HG02623 (cell line): ENCODE results near the gene CNTNAP5.
A peak's percentile ranks its signal among the peaks of the same experiment; 100 is the strongest.

Source experiments
- ATAC-seq: cut with Tn5 transposase; IDR thresholded peaks from one replicate; pipeline ENCODE4 v1.9.1; 2021; ENCODE audit warnings: moderate library complexity; ENCODE audit not compliant: unreplicated experiment

CNTNAP5 gene

GRCh38 chr2:124776332-124776731, 751.2 kb downstream of the CNTNAP5 start:
- ATAC-seq: no peak

GRCh38 chr2:124778076-124778475, 753.0 kb downstream of the CNTNAP5 start:
- no peak for ATAC-seq

DNA sequence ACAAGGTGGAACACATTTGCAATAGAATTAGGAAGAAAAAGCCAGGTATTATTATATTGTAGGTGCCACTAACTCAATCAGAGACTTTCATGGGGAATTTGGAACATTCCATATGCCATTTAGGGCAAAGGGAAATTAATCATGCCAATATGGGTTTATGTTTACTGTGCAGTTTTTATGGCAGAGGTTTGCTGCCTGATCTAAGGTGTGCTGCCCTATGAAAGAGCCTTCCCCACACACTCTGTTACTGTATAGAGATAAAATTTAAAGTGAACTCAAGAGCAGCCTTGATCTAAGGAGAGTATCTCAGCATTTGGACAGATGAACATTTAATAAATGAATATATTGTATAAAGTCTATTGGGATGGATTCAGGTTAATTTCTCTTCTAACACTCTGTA, 771.6 kb downstream of the CNTNAP5 start:
- ATAC-seq: no peak

- ATAC-seq: no peak
Observed at GRCh38 chr2:124797049-124797448, 772.0 kb downstream of the CNTNAP5 start.

DNA sequence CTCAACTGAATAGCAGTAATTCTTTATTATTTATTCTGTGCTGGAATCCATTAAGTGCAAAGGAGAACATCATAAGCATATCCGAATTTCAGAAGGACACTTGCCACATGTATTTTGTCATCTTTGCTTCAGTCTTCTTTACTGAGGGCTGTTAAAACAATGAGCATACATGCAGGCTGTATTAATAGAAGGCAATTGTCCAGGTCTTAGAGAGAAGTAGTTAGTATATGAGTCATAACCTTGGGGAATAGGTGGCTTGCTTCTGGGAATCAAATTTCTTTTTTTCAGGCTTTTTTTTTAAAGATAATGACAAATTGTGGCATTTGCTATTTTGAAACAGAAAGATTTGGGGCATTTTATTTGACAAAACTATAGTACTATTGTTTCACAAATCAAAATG, 773.5 kb downstream of the CNTNAP5 start:
- ATAC-seq: no peak

GRCh38 chr2:124804014-124804940, 779.2 kb downstream of the CNTNAP5 start:
- peak; percentile 59 for ATAC-seq

- peak; percentile 45 for ATAC-seq
Observed at GRCh38 chr2:124805060-124805459, 780.0 kb downstream of the CNTNAP5 start.

- no peak for ATAC-seq
Observed at GRCh38 chr2:124810132-124810531, 785.0 kb downstream of the CNTNAP5 start.

- ATAC-seq: no peak
Observed at GRCh38 chr2:124814968-124815745, 790.1 kb downstream of the CNTNAP5 start.

- no peak for ATAC-seq
Observed at GRCh38 chr2:124816007-124816406, 790.9 kb downstream of the CNTNAP5 start.

DNA sequence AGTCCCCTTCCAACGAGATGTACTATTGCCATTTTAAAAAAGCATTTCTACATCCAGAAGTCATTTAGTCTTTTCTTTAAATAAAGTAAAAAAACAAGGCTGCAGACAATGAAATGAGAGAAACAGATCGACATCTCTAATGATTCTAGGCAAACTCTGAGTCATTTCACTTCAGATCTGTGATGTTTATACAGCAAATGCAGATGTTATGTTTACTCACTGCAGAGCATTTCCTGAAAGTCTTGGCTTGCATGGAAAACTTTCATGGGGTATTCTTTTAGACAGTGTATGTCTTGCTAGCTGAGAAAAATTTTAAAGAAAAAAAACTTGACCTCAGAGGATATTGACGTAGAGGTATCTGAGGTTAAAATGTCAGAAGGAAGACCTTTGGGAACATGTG, 797.4 kb downstream of the CNTNAP5 start:
- ATAC-seq: no peak

- no peak for ATAC-seq
Observed at GRCh38 chr2:124824441-124824840, 799.4 kb downstream of the CNTNAP5 start.

DNA sequence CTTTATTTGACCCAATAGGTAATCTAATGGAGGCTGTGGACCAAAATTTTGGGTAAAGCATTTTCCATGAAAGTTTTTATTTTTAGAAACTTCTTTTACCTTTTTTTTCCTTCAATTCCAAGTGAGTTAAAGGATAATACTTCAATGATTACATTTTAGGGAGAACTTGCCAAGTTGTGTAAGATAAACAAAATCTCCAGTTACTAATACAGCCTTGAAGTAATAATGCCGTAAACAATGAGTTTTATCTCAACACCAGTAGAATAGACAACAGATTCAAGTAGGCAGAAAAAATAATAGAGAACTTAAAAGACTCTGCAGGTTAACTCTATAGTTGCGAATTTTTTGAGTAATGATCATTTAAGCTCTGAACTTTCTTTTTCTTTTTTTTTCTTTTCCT, 807.4 kb downstream of the CNTNAP5 start:
- ATAC-seq: no peak

- no peak for ATAC-seq
Observed at GRCh38 chr2:124834331-124834730, 809.2 kb downstream of the CNTNAP5 start.

- no peak for ATAC-seq
Observed at GRCh38 chr2:124835331-124835730, 810.2 kb downstream of the CNTNAP5 start.

DNA sequence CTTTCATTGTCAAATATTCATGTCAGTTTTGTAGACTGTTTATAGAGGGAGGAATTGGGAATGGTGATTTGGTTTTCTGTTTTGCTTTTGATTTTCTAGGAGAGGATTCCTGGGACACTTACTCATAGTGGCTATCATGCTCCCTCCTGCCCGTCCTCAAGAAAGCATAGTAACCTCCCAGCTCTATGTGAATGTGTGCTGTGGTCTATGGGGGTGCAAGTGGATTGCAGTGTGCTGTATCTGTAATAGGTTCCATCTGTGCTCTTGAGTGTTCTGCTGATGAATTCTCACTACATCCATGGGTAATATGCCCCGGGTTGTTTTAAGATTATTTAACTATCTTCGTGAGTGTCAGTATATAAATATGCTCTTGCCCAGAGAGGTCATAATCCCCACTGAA, 811.3 kb downstream of the CNTNAP5 start:
- no peak for ATAC-seq

GRCh38 chr2:124837496-124837895, 812.4 kb downstream of the CNTNAP5 start:
- ATAC-seq: no peak

- ATAC-seq: no peak
Observed at GRCh38 chr2:124838406-124838805, 813.3 kb downstream of the CNTNAP5 start.

- no peak for ATAC-seq
Observed at GRCh38 chr2:124867247-124867646, 842.2 kb downstream of the CNTNAP5 start.

GRCh38 chr2:124874219-124874618, 849.1 kb downstream of the CNTNAP5 start:
- ATAC-seq: no peak

DNA sequence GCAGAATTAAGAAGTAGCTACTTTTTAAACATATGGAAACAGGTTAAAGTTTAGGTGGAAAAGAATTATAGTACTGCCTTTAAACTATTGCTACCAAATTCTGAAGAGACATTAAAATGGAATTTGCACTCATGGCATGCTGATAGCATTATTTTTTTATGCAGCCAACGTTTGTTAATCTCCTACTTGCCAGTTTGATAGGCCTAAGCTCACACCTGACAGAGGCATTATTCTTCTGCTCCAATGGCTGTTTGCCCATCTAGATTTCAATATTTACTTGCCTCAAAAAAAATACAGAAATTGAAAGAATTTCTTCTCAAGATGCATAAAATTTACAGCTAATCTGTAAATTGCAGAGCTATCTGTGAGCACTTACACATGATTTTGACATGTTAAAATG, 849.6 kb downstream of the CNTNAP5 start:
- ATAC-seq: no peak

DNA sequence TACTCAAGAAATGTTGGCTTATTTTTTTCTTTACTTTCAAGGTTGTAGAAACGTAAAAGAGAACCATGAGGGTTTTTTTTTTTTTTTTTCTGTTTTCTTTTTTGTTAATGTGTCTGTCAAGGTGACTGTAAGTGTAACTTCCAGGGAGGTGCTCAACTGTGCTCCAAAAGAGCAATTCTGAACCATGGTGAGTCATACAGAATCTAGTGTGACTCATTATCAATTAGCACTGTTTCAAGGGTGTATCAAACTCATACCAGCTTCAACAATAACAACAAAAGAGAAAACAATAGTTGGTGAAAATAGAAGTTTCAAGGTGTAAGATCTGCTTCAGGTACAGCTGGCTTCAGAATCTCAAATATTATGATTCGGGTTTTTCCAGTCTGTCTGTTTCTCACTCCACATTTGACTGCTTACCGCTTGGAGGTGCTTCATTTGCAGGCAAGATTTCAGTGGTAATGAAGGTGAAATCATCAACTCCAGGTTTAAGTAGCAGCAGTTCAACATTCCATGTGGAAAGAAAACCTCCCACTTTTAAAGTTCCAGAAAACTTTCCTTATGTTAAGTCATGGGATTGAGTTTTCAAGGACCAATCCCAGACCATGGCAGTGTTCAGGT, 850.6 kb downstream of the CNTNAP5 start:
- no peak for ATAC-seq
